Esophagus muscularis mucosa (tissue), 4 donors: ENCODE results near the gene CUX1.

Experiments used
- EP300 ChIP-seq: sonication (generic); formaldehyde crosslinking; IDR thresholded peaks from one replicate; pipeline ENCODE4 v1.6.1; 2017; ENCODE audit warnings: antibody characterized with exemption
- POLR2A ChIP-seq: fragments of 450-650 bp; IDR thresholded peaks from one replicate; pipeline ENCODE4 v1.6.1; 2017; ENCODE audit warnings: antibody characterized with exemption, moderate library complexity, mild to moderate bottlenecking, low read depth
- POLR2AphosphoS5 ChIP-seq, 2 donors: sonication (generic); formaldehyde crosslinking; IDR thresholded peaks; one replicate each; pipeline ENCODE4 v1.6.1; 2017; ENCODE audit warnings: antibody characterized with exemption in 2 of 2
- TF ChIP-seq, protein P1 (sequence below), 3 experiments: fragments of 200-600 bp in 2 of 3; fragments of 450-650 bp in 1 of 3; sonication (generic) in 2 of 3; IDR thresholded peaks; one replicate each; pipeline ENCODE4 v1.5.1; 2017 to 2019; ENCODE audit warnings: antibody characterized with exemption in 3 of 3, mild to moderate bottlenecking in 2 of 3, moderate library complexity in 1 of 3

DNA sequence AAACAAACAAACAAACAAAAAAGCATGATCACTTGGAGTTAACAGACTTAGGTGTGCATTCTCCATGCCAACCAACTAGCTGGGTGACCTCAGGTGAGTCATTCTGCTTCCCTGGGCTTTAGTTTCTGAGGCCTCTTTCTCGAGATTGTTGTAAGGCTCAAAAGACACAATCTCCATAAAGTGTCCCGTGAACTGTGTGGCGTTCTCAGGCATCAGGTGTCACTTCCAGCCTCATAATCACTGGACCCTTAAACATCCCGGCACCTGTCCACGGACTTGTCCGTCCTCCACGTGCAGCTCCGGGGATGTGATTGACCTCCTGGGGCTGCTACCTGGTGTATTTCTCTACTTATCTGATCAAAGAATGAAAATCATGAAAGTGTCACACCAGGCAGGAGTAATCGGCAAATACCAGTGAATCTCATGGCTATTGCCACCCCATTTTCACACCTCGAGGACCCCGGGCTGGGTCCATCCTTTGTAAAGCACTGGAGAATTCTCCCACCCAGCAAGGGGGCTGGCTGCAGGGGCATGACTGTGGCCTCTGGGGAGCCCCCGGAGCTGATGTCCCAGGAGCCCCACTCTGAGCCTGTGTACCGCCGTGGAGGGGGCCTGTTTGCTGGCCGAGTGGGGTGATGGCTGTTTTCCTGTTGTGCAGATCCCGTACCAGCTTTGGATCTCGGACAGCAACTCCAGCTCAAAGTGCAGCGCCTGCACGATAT lies 279.4 kb downstream of the CUX1 start:
- TF ChIP-seq, protein P1, sequence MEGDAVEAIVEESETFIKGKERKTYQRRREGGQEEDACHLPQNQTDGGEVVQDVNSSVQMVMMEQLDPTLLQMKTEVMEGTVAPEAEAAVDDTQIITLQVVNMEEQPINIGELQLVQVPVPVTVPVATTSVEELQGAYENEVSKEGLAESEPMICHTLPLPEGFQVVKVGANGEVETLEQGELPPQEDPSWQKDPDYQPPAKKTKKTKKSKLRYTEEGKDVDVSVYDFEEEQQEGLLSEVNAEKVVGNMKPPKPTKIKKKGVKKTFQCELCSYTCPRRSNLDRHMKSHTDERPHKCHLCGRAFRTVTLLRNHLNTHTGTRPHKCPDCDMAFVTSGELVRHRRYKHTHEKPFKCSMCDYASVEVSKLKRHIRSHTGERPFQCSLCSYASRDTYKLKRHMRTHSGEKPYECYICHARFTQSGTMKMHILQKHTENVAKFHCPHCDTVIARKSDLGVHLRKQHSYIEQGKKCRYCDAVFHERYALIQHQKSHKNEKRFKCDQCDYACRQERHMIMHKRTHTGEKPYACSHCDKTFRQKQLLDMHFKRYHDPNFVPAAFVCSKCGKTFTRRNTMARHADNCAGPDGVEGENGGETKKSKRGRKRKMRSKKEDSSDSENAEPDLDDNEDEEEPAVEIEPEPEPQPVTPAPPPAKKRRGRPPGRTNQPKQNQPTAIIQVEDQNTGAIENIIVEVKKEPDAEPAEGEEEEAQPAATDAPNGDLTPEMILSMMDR (IDR thresholded peaks at IDR 0.05) = no peak
- TF ChIP-seq POLR2AphosphoS5 (IDR thresholded peaks at IDR 0.05) (no peak), POLR2A (no peak), EP300 (no peak)
